Heart left ventricle (tissue), 16 donors: ENCODE data around the gene AVPR2. TPM values are rescaled to one million over a fixed set of nuclear protein-coding genes. Genes with fewer than 3 reads are reported as not detected.

Experiments used
- ATAC-seq, 4 donors: fragments of 200-7000 bp; cut with Tn5 transposase; one replicate each; pipeline ENCODE4 v1.9.1; 2020 to 2022; ENCODE audit warnings: moderate library complexity in 4 of 4, mild to moderate bottlenecking in 3 of 4, moderate number of reproducible peaks in 1 of 4
- DNase-seq, 5 donors: peaks; one replicate each; pipeline ENCODE4 v3.0.0-alpha.2; 2020
- H3K27ac ChIP-seq, 12 donors: fragments of 200-600 bp; sonication (generic) in 4 of 12; one replicate each; pipeline versions ENCODE4 v1.5.0 to v1.8.0; 2016 to 2022; ENCODE audit warnings: mild to moderate bottlenecking in 2 of 12
- H3K27me3 ChIP-seq, 9 donors: fragments of 200-600 bp; sonication (generic) in 2 of 9; one replicate each; pipeline versions ENCODE4 v1.5.1 to v1.8.0; 2016 to 2022; ENCODE audit warnings: mild to moderate bottlenecking in 3 of 9
- H3K36me3 ChIP-seq, 9 donors: fragments of 200-600 bp; sonication (generic) in 2 of 9; one replicate each; pipeline versions ENCODE4 v1.5.0 to v1.8.0; 2018 to 2022; ENCODE audit warnings: mild to moderate bottlenecking in 2 of 9
- H3K4me1 ChIP-seq, 12 donors: fragments of 200-600 bp; sonication (generic) in 4 of 12; one replicate each; pipeline versions ENCODE4 v1.5.0 to v1.8.0; 2016 to 2022; ENCODE audit warnings: mild to moderate bottlenecking in 3 of 12
- H3K4me3 ChIP-seq, 12 donors: fragments of 200-600 bp; sonication (generic) in 4 of 12; one replicate each; pipeline versions ENCODE4 v1.5.0 to v1.8.0; 2017 to 2022; ENCODE audit warnings: mild to moderate bottlenecking in 9 of 12, moderate library complexity in 4 of 12
- H3K9me3 ChIP-seq, 12 donors: fragments of 200-600 bp; sonication (generic) in 4 of 12; one replicate each; pipeline versions ENCODE4 v1.5.0 to v1.8.0; 2016 to 2022; ENCODE audit warnings: mild to moderate bottlenecking in 1 of 12
- POLR2A ChIP-seq, 2 donors: fragments of 450-650 bp; IDR thresholded peaks; one replicate each; pipeline ENCODE4 v1.6.1; 2017; ENCODE audit warnings: antibody characterized with exemption in 2 of 2, mild to moderate bottlenecking in 2 of 2, moderate library complexity in 2 of 2
- WGBS, 4 donors: extraction: QIAGEN DNeasy Blood & Tissue Kit in 2 of 4; methylation state at CpG; one replicate each; pipeline versions ENCODE4 v1.1.5 to v1.1.7; 2013 to 2018; 5-methylcytosine and 5-hydroxymethylcytosine counted together
- intact Hi-C, 10 donors: fragments of 100-400 bp; cut with DNase I; formaldehyde crosslinking; loops; one replicate each; pipeline versions ENCODE4 v1.11.1 to v1.14.2; 2022
- polyA plus RNA-seq, 2 donors: library from polyadenylated mRNA; stranded (reverse); fragments of 200-250 nt; gene quantifications; one replicate each; pipeline ENCODE4 v1.2.3, GENCODE V29; 2013
- total RNA-seq, 9 donors: library from RNA; depleted of rRNA in 2 of 9; stranded (reverse); fragments of >200 nt in 2 of 9; fragmentation: NEBNext Ultra II Directional in 3 of 9; extraction: Animal tissue kit (Norgen Biotek cat#: 25700) in 3 of 9; gene quantifications; one replicate each; pipeline versions ENCODE4 v1.1.0 to v1.2.4, GENCODE V29; 2016 to 2023
- TF ChIP-seq, protein P1 (sequence below), 12 donors: fragments of 200-600 bp; sonication (generic) in 4 of 12; IDR thresholded peaks; one replicate each; pipeline versions ENCODE4 v1.5.0 to v1.8.0; 2018 to 2022; ENCODE audit warnings: antibody characterized with exemption in 12 of 12, mild to moderate bottlenecking in 5 of 12
- donor health status: ischemic (EF 13 %, LVEDD 7.1; RV severe dilation, severe dysfunction).
- donor health status: healthy with polysubstance abuse.
- donor health status: DM: no; HTN: yes; CAD: no.
- donor health status: DM: no; HTN: no; CAD: no.
- donor health status: ischemic (EF 25% LVEDD 6.9; RV normal size, moderate dysfunction).
- donor health status: ischemic (EF 25% LVEDD 5.7; RV mildly dilated, moderate dysfunction).
- donor health status: healthy.
- donor health status: DM: yes; HTN: yes; CAD: no.
- donor health status: ischemic (EF 35%, LVEDD 5.7; RV mildly dilated, moderate dysfunction).
- donor health status: nonischemic (EF 11% LVEDD 7.7; RV severe dilation, severe dysfunction).
- donor health status: DM: yes; HTN: yes; CAD: no.
- donor health status: PGD.
- donor health status: ischemic (EF 29% LVEDD 5.4; RV normal size, mild dysfunction).
- donor health status: nonischemic (EF 23%, LVEDD 6.1; RV moderate dilation, normal function).

Gene AVPR2
- total and polyA plus RNA-seq, 11 donors, result 2.2 to 10.5 (median 3.1) TPM

DNA sequence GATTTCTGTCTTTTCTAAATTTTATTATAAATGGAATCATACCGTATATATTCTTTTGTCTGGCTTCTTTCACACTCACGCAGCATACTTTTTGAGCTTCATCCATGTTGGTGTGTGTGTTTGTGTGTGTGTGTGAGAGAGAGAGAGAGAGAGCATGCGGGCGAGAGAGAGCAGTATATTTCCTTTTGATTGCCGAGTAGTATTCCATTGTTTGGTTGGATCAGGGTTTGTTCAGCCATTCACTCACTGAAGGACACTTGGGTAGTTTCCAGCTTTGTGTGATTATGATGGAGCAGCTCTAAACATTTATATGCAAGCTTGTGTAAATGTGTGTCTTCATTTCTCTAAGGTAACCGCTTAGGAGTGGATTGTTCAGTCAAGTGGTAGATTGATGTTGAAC, 15.3 kb upstream of the AVPR2 start:
- no peak overlapping the region for H3K4me3 ChIP-seq
- DNase-seq (no peak), ATAC-seq (no peak)
- H3K4me1 ChIP-seq, result peaks cover 0 to 20% (median 0%) of the 10 kb centered on the region in 12 donors
- TF ChIP-seq POLR2A (IDR thresholded peaks at IDR 0.05), result no peak
- TF ChIP-seq, protein P1, sequence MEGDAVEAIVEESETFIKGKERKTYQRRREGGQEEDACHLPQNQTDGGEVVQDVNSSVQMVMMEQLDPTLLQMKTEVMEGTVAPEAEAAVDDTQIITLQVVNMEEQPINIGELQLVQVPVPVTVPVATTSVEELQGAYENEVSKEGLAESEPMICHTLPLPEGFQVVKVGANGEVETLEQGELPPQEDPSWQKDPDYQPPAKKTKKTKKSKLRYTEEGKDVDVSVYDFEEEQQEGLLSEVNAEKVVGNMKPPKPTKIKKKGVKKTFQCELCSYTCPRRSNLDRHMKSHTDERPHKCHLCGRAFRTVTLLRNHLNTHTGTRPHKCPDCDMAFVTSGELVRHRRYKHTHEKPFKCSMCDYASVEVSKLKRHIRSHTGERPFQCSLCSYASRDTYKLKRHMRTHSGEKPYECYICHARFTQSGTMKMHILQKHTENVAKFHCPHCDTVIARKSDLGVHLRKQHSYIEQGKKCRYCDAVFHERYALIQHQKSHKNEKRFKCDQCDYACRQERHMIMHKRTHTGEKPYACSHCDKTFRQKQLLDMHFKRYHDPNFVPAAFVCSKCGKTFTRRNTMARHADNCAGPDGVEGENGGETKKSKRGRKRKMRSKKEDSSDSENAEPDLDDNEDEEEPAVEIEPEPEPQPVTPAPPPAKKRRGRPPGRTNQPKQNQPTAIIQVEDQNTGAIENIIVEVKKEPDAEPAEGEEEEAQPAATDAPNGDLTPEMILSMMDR (IDR thresholded peaks at IDR 0.05), result no peak
- no peaks in the 10 kb centered on the region for H3K9me3 ChIP-seq
- no peak overlapping the region for H3K27ac ChIP-seq
- no peaks in the 10 kb centered on the region for H3K36me3 ChIP-seq
- intact Hi-C loops, result loop anchor here in 1 of 10 donors (5.0 kb wide), 1 partner anchor 62 kb away; no protein-coding TSS in a partner anchor
- peaks cover 0 to 91% (median 19%) of the 10 kb centered on the region in 9 donors for H3K27me3 ChIP-seq
- 93 to 96% (median 95%) methylated on average over 6 of the region's 6 CpGs for WGBS, 4 donors

DNA sequence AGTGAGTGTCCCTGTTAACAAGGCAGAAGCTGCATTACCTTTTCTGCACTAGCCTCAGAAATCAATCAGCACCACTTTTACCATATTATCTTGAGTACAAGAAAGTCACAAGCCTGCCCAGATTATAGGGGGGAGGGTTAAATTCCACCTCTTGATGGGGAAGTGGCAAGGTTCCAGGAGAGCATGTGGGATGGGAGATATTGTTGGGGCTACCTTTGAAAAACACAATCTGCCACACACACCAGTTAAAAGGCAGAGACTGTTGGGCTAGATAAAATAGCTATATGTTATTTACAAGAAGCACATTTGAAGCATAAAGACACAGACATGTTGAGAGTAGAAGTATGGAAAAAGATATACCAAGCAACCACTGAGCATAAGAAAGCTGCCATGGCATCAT, 6.6 kb upstream of the AVPR2 start:
- DNase-seq, result no peak
- H3K9me3 ChIP-seq, result peaks cover 0 to 16% (median 0%) of the 10 kb centered on the region in 12 donors
- H3K27me3 ChIP-seq, result peaks cover 0 to 33% (median 0%) of the 10 kb centered on the region in 9 donors
- ATAC-seq, result no peak
- H3K36me3 ChIP-seq, result no peaks in the 10 kb centered on the region
- intact Hi-C loops, result no loop called here
- H3K27ac ChIP-seq, result no peak overlapping the region
- no peak overlapping the region for H3K4me3 ChIP-seq
- TF ChIP-seq, protein P1 (IDR thresholded peaks at IDR 0.05), result no peak
- no peak for TF ChIP-seq POLR2A (IDR thresholded peaks at IDR 0.05)
- H3K4me1 ChIP-seq, result peaks cover 0 to 20% (median 5%) of the 10 kb centered on the region in 12 donors

DNA sequence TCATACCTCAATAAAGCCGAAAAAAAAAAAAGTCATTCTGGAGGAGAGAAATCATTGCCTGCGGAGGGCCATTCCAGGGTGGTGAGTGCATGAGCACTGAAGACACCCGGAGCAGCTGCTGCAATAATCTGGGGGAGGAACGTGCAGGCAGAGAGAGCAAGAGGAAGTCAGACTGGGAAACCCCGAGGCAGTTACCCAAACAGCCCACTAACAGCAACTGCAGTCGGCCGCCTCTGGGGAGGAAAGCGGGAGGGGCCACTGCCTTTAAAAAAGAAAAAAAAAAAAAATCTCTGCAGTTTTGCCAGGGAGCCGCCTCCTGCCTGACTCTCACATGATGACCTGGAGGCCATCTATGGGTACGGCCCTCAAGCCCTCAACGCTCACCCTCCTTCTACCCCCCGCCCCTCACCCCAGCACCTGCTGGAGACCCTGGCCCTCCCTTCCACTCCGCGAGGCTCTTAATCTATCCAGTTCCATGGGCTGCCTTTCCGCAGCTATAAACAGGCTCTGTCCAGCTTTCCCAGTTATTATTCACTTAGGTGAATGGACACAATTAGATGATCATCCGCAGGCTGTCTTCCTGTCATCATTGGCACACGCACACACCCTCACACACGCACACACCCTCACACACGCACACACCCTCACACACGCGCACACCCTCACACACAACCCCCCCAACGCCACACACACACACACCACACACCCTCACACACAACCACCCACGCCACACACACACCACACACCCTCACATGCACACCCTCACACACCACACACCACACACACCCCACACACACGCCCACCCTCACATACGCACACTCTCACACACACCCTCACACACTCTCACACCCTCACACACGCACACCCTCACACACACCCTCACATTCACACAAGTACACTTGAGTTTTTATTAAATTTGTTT, 3.4 kb upstream of the AVPR2 start:
- H3K27ac ChIP-seq, result peak overlapping the region in 4 of 12 donors; percentile 11 to 64 (median 18)
- H3K27me3 ChIP-seq, result peaks cover 0 to 20% (median 0%) of the 10 kb centered on the region in 9 donors
- TF ChIP-seq, protein P1 (IDR thresholded peaks at IDR 0.05), result no peak
- no peak for TF ChIP-seq POLR2A (IDR thresholded peaks at IDR 0.05)
- peaks cover 0 to 6% (median 0%) of the 10 kb centered on the region in 12 donors for H3K9me3 ChIP-seq
- no peak overlapping the region for H3K4me3 ChIP-seq
- peak in 4 of 5 donors; percentile 54 to 74 (median 60) for DNase-seq
- intact Hi-C loops, result loop anchor here in 3 of 10 donors (5.0 to 10.0 kb wide), 2 partner anchors 66 to 74 kb away; partner anchors contain the start of gene PDZD4 (in 2 of the 3)
- 27 to 48% (median 39%) methylated on average over 26 of the region's 26 CpGs for WGBS, 4 donors
- H3K36me3 ChIP-seq, result no peaks in the 10 kb centered on the region
- H3K4me1 ChIP-seq, result peaks cover 0 to 32% (median 6%) of the 10 kb centered on the region in 12 donors
- ATAC-seq, result peak in 3 of 4 donors; percentile 53 to 64 (median 56)

DNA sequence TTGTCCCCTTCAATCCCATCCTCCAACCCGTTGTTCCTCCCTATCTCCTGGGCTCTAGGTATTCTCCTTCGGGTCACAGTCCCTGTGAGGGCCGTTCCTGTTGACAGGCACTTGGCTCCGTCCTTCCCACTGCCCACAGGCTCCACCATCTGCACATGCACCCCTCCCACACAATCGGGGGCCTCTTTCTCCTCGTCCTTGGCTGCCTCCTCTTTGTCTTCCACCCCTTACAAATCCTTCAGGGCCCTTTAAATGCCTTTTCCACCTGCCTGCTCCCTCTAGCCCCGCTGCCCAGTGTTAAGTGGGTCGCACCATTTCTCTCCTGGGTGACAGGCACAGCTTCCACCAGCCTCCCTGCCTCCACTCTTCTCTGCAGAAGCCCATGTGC, 2.7 kb upstream of the AVPR2 start:
- Histone ChIP-seq H3K4me1 (peaks cover 0 to 32% (median 6%) of the 10 kb centered on the region in 12 donors), H3K9me3 (peaks cover 0 to 6% (median 0%) of the 10 kb centered on the region in 12 donors), H3K27me3 (peaks cover 0 to 27% (median 0%) of the 10 kb centered on the region in 9 donors), H3K4me3 (no peak overlapping the region), H3K36me3 (no peaks in the 10 kb centered on the region), H3K27ac (peak overlapping the region in 1 of 12 donors; percentile 17)
- DNase-seq, result no peak
- TF ChIP-seq, protein P1 (IDR thresholded peaks at IDR 0.05), result no peak
- no peak for TF ChIP-seq POLR2A (IDR thresholded peaks at IDR 0.05)
- WGBS, 4 donors, result 36 to 61% (median 46%) methylated on average over 8 of the region's 8 CpGs
- intact Hi-C loops, result loop anchor here in 3 of 10 donors (5.0 to 10.0 kb wide), 2 partner anchors 67 to 74 kb away; partner anchors contain the start of gene PDZD4 (in 2 of the 3)
- ATAC-seq, result no peak
